ENCODE data around the gene MEIS2.

The MEIS2 gene

DNA sequence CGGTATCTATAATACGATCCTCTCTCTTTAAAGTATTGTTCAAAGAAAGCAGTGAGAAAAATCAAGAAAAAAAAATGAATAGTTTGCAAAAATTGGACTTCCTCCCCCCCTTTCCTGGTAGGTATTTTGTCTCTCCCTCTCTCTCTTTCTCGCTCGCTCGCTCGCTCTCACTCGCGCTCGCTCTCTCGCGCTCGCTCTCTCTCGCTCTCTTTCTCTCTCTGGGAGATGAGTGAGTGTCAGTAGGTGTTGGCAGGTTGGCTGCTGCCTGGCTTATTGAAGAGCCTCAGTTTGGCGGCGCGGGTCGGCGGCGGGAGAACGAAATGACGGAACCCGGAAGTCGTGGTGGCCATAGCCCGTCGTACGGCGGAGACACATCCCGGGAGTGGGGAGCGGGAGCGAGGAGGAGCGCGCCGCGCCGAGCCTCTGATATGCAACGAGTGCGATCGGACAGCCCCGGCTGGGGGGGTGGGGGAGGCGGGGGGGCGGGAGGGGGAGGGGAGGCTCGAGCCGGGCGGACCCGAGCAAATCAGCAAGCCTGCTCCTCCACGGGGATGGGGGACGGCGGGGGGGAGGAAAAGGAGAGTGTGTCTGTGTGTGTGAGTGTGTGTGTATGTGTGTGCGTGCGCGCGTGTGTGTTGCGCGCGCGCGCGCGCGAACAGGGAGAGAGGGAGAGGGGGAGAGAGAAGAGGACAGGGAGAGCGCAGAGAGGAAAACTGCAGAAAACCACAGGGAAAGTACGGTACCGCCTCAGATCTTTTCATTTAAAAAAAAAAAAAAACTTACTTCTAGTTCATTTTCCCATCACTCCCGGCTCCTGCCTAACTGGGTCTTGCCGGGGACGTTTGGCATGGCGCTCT, at the start of gene MEIS2:
Gene MEIS2 (minus strand): TSS at position 441 of the 857 bp plus-strand sequence. CDS start 1,083 bp downstream, outside the sequence.
- DNase-seq (ENCODE audit: low read depth): no peak

- DNase-seq (ENCODE audit: low read depth): no peak
These were observed 48.8 kb upstream of the MEIS2 start for GRCh38 chr15:37149146-37149545.

- DNase-seq (ENCODE audit: low read depth): no peak
These were observed 48.4 kb upstream of the MEIS2 start for GRCh38 chr15:37148714-37149113.

- DNase-seq (ENCODE audit: low read depth): no peak
These were observed 43.0 kb upstream of the MEIS2 start for GRCh38 chr15:37143351-37143750.

DNA sequence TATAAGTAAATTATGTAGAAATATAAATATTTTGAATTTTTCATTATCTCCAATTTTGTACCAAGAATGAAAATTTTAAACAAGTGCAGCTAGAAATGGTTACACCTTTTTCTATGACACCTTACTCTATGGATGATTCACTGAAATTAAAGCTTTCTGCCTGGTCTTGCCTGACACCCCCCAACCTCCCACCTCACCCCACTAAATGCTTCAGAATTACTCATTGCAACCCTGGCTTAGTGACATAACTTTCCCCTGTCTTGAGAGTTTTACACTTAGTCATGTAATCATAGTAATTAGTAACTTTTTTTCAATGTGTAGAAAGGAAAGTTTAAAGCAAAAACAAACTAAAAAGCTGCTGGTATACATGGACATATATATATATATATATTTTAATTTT, 42.0 kb upstream of the MEIS2 start:
- no peak for DNase-seq (ENCODE audit: low read depth)

DNA sequence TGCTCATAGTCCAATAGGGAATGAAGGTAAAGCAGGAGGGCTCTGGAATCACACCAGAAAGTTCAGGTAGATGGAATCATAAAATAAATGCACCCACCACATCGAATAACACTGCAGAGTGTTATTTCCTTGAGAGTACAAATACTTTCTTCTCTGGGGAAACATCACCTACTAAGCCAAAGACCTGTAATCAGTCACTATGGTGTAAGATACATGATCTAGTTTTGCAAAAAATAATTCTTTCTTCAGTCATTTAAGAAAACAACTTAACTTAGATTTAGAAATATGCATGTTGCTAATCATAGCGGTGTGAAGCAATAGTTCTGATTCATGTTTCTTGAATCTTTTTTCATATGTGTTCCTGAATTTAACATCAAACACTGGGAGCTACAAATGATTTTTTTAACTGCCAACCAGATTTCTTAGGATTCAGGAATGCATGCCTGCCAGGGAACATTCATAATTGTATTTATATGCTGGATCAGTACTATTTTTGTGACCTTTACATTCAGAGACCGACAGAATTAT, 40.2 kb upstream of the MEIS2 start:
- no peak for DNase-seq (ENCODE audit: low read depth)

DNA sequence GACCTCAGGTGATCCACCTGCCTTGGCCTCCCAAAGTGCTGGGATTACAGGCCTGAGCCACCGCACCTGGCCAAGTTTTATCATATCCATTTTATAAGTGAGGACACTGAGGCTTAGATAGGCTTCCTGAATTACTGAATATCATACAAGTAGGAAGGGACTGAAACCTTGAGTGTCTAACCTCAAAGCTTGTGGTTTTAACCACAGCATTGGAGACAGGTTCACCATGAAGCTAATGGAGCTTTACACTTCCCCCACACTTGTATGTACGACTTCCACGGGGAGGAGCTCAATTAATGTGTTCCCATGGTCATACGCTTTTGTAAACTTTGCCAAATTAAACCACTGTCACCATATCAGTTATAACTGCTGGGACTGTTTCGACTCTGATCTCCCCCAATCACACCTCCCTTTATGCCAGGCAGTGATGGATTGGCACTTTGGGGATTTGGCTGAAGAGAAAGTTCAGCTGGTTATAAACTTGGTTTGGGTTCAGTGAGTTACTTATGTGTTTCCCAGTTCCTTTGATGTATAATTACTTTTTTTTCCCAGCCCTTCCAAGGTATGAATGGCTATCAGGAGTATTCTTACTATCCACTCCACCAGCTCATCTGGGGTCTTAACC, 38.4 kb upstream of the MEIS2 start:
- no peak for DNase-seq (ENCODE audit: low read depth)

- no peak for DNase-seq (ENCODE audit: low read depth)
These were observed 36.9 kb upstream of the MEIS2 start for GRCh38 chr15:37137221-37137620.

- no peak for DNase-seq (ENCODE audit: low read depth)
These were observed 36.3 kb upstream of the MEIS2 start for GRCh38 chr15:37136666-37137065.

DNA sequence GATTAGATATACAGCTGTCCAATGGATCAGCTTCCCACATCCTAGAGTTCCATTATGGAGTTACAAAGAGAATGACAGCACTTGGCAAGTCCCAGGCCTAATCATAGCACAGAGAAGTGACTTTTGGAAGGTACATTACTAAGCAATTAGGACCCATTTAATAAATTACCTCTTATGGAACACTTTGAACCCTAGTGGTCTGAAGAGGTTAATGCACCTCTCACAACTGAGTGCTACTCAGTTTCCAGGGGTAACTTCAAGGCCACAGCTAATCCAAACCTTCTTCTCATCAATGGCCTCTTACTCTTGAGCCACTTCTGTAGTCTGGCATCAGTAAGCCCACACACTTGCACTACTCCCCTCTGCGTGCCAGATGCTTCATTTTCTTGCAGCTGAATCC, 34.9 kb upstream of the MEIS2 start:
- no peak for DNase-seq (ENCODE audit: low read depth)

DNA sequence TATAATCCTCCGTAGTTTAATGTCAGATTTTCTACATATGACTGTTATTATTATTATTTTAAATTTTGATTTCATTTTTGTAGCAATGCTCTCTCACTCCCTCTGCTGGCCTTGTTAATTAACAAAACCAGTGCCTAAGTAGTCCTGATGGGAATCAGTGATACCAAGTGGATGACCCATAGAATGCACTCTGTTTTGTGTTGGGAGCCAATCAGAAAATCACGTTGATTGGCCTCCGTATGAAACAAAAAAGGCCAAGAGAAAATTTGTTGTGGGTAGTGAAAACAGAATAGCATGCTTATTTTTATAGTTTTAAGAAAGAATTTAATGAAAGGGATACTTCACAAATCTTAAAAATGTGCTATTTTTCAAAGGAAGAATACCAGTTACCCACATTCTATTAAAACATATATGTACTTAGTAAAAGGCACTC, 34.4 kb upstream of the MEIS2 start:
- no peak for DNase-seq (ENCODE audit: low read depth)

- DNase-seq (ENCODE audit: low read depth): no peak
These were observed 33.9 kb upstream of the MEIS2 start for GRCh38 chr15:37134244-37134643.

- DNase-seq (ENCODE audit: low read depth): no peak
These were observed 33.3 kb upstream of the MEIS2 start for GRCh38 chr15:37133602-37134001.

GRCh38 chr15:37132826-37133417, 32.6 kb upstream of the MEIS2 start:
- DNase-seq (ENCODE audit: low read depth): no peak

GRCh38 chr15:37131621-37132020, 31.3 kb upstream of the MEIS2 start:
- no peak for DNase-seq (ENCODE audit: low read depth)

GRCh38 chr15:37130356-37130755, 30.0 kb upstream of the MEIS2 start:
- DNase-seq (ENCODE audit: low read depth): no peak

DNA sequence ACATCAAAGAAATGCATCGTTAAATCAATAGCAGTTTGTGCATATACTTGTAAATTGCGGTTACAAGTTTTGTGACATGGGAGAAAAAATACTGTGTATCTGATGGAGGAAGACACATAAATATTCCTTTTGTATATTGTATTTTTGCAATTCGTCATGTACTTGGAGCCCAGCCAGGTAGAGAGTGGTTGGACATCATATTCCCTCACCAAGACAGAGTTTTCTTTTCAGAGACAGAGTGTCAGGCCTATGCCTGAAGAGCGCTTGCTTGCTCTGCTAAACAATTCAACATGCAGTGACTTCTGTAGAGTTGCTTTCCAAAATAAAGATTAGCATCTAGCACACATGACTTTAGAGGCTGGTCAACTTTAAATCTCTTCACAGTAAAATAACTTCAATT, 24.8 kb upstream of the MEIS2 start:
- no peak for DNase-seq (ENCODE audit: low read depth)

DNA sequence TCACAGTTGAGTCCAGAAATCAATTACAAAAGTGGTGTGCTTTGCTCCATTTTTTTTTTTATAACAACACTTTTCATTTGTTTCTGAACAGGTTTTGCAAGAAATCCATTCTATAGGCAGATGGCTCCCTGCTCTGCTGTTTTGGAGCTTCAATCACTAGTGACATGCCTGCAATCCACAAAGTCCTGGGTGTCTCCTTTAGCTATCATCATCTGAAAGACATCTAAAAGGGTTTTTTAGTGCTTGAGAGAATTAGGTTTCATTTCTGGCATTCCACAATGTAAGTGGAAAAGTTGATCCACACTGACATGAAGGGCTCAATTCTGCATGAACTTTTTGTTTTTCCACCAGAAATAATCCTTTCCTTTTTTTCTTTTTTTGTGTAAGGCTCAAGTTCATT, 24.0 kb upstream of the MEIS2 start:
- DNase-seq (ENCODE audit: low read depth): no peak

- DNase-seq (ENCODE audit: low read depth): no peak
These were observed 22.4 kb upstream of the MEIS2 start for GRCh38 chr15:37122703-37123102.

DNA sequence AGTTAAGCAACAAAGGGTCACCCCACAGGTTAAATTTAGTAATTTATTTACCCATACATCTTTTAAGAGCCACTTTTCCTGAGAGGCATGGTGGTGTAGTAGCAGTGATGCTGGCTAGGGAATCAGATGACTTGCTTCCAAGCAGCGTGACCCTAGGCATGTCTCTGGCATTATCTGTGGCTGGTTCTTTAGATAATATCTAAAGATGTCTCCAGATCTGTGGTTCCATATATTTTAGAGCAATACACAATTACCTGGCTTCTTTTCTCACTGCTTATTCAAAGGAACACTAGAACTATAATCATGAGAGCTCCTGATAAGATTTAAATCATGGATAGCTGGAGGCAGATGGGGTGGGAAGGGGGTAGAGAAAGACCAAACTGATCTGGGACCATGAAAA, 21.1 kb upstream of the MEIS2 start:
- DNase-seq (ENCODE audit: low read depth): no peak

- no peak for DNase-seq (ENCODE audit: low read depth)
These were observed 16.7 kb upstream of the MEIS2 start for GRCh38 chr15:37117030-37117429.

DNA sequence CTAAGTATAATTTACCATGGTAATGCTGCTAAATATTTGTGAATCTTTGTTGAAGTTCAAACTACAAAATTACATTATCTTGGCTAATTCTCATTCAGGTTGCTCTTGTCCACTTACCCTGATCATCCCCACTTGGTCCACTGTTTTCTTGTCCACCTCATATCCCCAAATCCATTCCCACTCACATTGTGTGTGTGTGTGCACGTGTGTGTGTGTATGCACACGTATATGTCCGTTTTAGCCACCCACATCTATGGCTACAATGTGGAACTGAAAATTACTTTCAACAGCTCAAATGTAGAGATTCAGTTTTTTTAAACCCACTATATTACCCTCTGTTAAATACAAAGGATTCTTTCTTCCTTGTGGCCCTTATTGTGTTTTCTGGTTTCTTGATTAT, 15.2 kb upstream of the MEIS2 start:
- DNase-seq (ENCODE audit: low read depth): no peak

Data from activated gamma-delta T cell treated with anti-CD3 and anti-CD28 coated beads, Interleukin-2, amount 50 U/mL, for 16 hours (primary cell).